Retinal pigment epithelial cell (primary cell): ENCODE data around the gene LRRC36.
A peak's percentile ranks its signal among the peaks of the same experiment; 100 is the strongest.

ENCODE experiments used
- DNase-seq: peaks from one replicate; pipeline ENCODE4 v3.0.0-alpha.2; 2010; ENCODE audit warnings: low read depth
- H3K4me3 ChIP-seq: 2 replicates; pipeline ENCODE4 v1.5.1; 2011; ENCODE audit warnings: mild to moderate bottlenecking, low read length, control low read depth, moderate library complexity
- TF ChIP-seq, protein P1 (sequence below): conservative IDR thresholded peaks from 2 replicates; pipeline ENCODE4 v1.5.1; 2011; ENCODE audit warnings: low read depth, low read length, control low read depth, inconsistent platforms

LRRC36 gene

DNA sequence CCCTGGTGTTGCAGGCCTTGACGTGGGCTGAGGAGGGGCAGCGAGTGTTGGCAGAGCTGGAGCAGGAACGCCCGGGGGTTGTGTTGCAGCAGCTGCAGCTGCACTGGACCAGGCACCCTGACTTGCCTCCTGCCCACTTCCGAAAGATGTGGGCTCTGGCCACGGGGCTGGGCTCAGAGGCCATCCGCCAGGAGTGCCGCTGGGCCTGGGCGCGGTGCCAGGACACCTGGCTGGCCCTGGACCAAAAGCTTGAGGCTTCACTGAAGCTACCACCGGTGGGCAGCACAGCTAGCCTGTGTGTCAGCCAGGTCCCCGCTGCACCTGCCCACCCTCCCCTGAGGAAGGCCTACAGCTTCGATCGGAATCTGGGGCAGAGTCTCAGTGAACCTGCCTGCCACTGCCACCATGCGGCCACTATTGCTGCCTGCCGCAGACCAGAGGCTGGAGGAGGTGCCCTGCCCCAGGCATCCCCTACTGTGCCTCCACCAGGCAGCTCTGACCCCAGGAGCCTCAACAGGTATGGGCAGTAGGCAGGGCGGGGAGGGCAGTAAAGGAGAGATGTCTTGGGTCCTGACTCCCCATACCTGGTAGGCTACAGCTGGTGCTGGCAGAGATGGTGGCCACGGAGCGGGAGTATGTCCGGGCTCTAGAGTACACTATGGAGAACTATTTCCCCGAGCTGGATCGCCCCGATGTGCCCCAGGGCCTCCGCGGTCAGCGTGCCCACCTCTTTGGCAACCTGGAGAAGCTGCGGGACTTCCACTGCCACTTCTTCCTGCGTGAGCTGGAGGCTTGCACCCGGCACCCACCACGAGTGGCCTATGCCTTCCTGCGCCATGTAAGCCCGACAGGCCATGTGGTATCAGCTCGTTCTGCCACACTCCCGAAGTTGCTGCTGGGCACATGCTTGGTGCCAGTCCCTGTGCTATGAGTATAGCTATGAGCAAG, 41.6 kb upstream of the LRRC36 start:
- TF ChIP-seq, protein P1, sequence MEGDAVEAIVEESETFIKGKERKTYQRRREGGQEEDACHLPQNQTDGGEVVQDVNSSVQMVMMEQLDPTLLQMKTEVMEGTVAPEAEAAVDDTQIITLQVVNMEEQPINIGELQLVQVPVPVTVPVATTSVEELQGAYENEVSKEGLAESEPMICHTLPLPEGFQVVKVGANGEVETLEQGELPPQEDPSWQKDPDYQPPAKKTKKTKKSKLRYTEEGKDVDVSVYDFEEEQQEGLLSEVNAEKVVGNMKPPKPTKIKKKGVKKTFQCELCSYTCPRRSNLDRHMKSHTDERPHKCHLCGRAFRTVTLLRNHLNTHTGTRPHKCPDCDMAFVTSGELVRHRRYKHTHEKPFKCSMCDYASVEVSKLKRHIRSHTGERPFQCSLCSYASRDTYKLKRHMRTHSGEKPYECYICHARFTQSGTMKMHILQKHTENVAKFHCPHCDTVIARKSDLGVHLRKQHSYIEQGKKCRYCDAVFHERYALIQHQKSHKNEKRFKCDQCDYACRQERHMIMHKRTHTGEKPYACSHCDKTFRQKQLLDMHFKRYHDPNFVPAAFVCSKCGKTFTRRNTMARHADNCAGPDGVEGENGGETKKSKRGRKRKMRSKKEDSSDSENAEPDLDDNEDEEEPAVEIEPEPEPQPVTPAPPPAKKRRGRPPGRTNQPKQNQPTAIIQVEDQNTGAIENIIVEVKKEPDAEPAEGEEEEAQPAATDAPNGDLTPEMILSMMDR, result peak; percentile 68
- DNase-seq, result no peak
- no peak overlapping the region for H3K4me3 ChIP-seq

DNA sequence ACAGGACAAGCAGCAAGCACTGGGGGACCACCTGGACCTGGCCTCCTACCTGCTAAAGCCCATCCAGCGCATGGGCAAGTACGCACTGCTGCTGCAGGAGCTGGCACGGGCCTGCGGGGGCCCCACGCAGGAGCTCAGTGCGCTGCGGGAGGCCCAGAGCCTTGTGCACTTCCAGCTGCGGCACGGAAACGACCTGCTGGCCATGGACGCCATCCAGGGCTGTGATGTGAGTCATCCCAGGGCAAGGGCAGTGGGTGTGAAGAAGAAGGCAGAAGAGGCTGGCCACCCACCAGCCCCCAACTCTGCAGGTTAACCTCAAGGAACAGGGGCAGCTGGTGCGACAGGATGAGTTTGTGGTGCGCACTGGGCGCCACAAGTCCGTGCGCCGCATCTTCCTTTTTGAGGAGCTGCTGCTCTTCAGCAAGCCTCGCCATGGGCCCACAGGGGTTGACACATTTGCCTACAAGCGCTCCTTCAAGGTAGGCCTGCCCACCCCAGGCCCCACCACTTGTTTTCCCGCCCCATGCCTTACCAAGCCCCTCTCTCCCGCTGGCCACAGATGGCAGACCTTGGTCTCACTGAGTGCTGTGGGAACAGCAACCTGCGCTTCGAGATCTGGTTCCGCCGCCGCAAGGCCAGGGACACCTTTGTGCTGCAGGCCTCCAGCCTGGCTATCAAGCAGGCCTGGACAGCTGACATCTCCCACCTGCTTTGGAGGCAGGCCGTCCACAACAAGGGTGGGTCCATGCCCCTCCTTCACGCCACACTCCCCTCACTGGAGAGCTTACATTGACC, 40.0 kb upstream of the LRRC36 start:
- DNase-seq, result no peak
- H3K4me3 ChIP-seq, result no peak overlapping the region
- TF ChIP-seq, protein P1, result no peak

DNA sequence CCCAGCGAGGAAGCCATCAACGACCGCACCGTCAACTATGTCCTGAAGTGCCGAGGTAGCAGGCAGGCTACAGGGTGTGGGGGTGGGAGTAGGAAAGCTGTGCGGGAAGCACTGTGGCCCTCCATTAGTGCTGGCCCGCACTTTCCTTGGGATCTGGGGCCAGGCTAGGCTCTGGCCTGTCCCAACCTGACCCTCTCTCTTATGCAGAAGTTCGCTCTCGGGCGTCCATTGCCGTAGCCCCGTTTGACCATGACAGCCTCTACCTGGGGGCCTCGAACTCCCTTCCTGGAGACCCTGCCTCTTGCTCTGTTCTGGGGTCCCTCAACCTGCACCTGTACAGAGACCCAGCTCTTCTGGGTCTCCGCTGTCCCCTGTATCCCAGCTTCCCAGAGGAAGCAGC, 38.7 kb upstream of the LRRC36 start:
- no peak overlapping the region for H3K4me3 ChIP-seq
- TF ChIP-seq, protein P1, result no peak
- no peak for DNase-seq

DNA sequence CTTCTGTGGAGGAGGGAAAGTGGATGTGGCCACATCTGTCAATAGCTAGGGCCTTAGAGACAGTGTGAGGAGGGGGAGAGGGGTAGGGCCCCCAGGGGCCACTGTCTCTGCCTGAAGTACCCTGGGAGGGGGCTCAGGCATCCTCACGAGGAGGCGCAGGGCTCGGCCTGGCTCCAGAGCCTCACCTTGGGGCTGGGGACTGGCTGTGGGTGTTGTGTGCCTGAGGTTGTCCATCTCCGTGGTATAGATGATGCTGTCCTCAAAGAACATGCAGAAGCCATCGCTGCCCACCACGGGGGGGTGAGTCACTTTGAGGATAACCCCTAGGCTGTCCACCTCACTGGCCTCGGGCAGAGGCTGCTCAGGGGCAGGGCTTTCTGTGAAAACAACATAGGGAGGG, 35.2 kb upstream of the LRRC36 start:
- DNase-seq, result no peak
- H3K4me3 ChIP-seq, result no peak overlapping the region
- TF ChIP-seq, protein P1, result no peak

DNA sequence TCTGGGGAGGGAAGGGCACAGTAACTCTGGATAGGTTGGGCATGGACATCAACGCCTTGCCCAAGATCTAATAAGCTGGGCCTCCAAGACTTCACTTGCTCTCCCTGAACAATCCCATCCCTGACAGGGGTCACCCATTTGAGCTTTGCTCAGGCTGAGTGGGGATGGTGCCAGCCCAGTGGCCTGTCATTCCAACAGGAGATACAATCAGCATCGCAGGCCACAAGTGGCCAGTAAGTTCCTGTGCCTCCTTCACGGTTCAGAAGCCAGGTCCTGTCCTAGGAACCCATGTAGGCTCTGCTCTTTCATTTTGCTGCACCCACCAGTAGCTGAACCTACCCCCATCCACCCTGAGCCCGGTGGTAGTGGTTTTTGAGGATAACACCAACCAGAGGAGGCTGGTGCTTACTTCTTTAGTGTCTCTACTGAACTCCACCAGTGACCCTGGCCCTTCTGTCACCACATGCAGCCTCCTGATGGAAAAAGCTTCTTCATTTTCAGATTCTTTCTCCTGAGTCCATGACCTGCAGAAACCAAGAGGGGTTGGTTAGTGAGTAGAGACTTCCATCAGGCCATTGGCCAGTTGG, 32.4 kb upstream of the LRRC36 start:
- TF ChIP-seq, protein P1, result no peak
- H3K4me3 ChIP-seq, result no peak overlapping the region
- DNase-seq, result no peak

DNA sequence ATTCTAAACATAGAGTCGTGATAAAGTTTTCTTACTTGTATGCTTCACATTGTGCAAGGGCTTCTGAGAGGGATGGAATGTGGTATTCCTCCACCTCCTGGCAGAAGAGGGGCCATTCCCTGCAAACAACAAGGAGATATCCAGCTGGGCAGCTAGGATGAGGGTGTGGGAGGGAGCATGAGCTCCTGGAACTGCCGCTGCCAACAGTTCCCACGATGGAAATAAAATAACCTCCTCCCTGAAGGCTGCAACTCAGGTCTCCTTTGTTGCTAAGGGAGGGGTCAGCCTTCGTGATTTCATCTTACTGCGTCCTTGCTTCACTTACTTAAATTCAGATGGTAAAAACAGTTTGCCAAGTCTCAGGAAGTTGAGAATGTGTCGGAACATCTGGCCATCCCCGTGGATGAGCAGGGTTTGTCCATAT, 31.7 kb upstream of the LRRC36 start:
- TF ChIP-seq, protein P1, result no peak
- DNase-seq, result no peak
- H3K4me3 ChIP-seq, result no peak overlapping the region
